ENCODE results near the gene DNMT1.

The DNMT1 gene

GRCh38 chr19:10104130-10104513 lies 90.6 kb downstream of the DNMT1 start:
- H3K27ac ChIP-seq (ENCODE audit: insufficient read depth, low read depth, low read length, poor library complexity, severe bottlenecking) = no peak overlapping the region
- peaks cover 4% of the 10 kb centered on the region for H3K27me3 ChIP-seq (ENCODE audit: control insufficient read depth, insufficient read depth, low read length, poor library complexity, severe bottlenecking)
- no peak overlapping the region for H3K4me3 ChIP-seq (ENCODE audit: insufficient read depth, low read depth, low read length)
- peaks cover 5% of the 10 kb centered on the region for H3K4me1 ChIP-seq (ENCODE audit: control insufficient read depth, insufficient read depth, low read length)
- no peaks in the 10 kb centered on the region for H3K9me3 ChIP-seq (ENCODE audit: control insufficient read depth, low read length)
- H3K36me3 ChIP-seq (ENCODE audit: control insufficient read depth, insufficient read depth, low read length) = peaks cover 12% of the 10 kb centered on the region

DNA sequence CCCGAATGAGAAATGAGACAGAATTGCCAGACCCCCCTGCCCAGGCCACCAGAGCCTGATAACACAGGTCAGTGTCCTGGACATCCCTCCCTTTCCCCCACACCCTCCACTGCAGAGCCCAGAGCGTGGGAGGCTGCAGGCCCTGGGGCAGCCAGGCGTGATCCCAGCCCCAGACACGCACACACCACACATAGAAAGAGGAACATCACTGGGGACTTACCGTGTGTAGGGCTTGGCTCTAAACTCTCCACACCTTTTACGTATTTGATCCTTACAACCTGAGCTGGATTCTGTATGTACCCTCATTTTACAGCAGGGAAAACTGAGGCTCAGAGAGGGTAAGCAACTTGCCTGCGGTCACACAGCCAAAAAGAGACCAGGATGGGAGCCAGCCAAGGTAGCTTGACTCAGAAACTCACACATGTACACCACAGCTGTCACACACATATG lies 91.9 kb downstream of the DNMT1 start:
- Histone ChIP-seq H3K4me1 (ENCODE audit: control insufficient read depth, insufficient read depth, low read length) (peaks cover 5% of the 10 kb centered on the region), H3K27ac (ENCODE audit: insufficient read depth, low read depth, low read length, poor library complexity, severe bottlenecking) (no peak overlapping the region), H3K36me3 (ENCODE audit: control insufficient read depth, insufficient read depth, low read length) (peaks cover 5% of the 10 kb centered on the region), H3K27me3 (ENCODE audit: control insufficient read depth, insufficient read depth, low read length, poor library complexity, severe bottlenecking) (peaks cover 4% of the 10 kb centered on the region), H3K4me3 (ENCODE audit: insufficient read depth, low read depth, low read length) (no peak overlapping the region), H3K9me3 (ENCODE audit: control insufficient read depth, low read length) (no peaks in the 10 kb centered on the region)
- WGBS, 2 experiments = 89% methylated on average over 7 of the region's 7 CpGs

GRCh38 chr19:10100163-10100785 lies 94.5 kb downstream of the DNMT1 start:
- H3K27ac ChIP-seq (ENCODE audit: insufficient read depth, low read depth, low read length, poor library complexity, severe bottlenecking) = no peak overlapping the region
- H3K27me3 ChIP-seq (ENCODE audit: control insufficient read depth, insufficient read depth, low read length, poor library complexity, severe bottlenecking) = peaks cover 24% of the 10 kb centered on the region
- WGBS, 2 experiments = 84 to 90% methylated on average over 5 of the region's 5 CpGs
- no peaks in the 10 kb centered on the region for H3K9me3 ChIP-seq (ENCODE audit: control insufficient read depth, low read length)
- no peak overlapping the region for H3K4me3 ChIP-seq (ENCODE audit: insufficient read depth, low read depth, low read length)
- H3K36me3 ChIP-seq (ENCODE audit: control insufficient read depth, insufficient read depth, low read length) = no peaks in the 10 kb centered on the region
- H3K4me1 ChIP-seq (ENCODE audit: control insufficient read depth, insufficient read depth, low read length) = no peaks in the 10 kb centered on the region

DNA sequence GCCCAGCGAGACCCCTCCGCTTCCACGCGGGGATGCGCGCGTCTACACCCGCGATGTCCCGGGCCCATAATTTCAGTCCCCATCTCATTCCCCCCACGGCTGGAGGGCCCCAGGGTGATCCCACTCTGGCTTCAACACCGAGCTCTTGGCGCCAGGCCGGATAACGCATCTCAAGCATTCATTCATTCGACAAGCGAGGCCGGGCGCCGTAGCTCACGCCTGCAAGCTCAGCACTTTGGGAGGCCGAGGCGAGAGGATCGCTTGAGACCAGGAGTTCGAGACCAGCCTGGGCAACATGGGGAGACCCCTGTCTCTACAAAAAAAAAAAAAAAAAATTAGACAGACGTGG lies 98.2 kb downstream of the DNMT1 start:
- Histone ChIP-seq H3K27me3 (ENCODE audit: control insufficient read depth, insufficient read depth, low read length, poor library complexity, severe bottlenecking) (peaks cover 34% of the 10 kb centered on the region), H3K9me3 (ENCODE audit: control insufficient read depth, low read length) (no peaks in the 10 kb centered on the region), H3K27ac (ENCODE audit: insufficient read depth, low read depth, low read length, poor library complexity, severe bottlenecking) (no peak overlapping the region), H3K4me1 (ENCODE audit: control insufficient read depth, insufficient read depth, low read length) (no peaks in the 10 kb centered on the region), H3K36me3 (ENCODE audit: control insufficient read depth, insufficient read depth, low read length) (no peaks in the 10 kb centered on the region), H3K4me3 (ENCODE audit: insufficient read depth, low read depth, low read length) (peak overlapping the region; percentile 16)
- 56 to 58% methylated on average over 26 of the region's 26 CpGs for WGBS, 2 experiments

DNA sequence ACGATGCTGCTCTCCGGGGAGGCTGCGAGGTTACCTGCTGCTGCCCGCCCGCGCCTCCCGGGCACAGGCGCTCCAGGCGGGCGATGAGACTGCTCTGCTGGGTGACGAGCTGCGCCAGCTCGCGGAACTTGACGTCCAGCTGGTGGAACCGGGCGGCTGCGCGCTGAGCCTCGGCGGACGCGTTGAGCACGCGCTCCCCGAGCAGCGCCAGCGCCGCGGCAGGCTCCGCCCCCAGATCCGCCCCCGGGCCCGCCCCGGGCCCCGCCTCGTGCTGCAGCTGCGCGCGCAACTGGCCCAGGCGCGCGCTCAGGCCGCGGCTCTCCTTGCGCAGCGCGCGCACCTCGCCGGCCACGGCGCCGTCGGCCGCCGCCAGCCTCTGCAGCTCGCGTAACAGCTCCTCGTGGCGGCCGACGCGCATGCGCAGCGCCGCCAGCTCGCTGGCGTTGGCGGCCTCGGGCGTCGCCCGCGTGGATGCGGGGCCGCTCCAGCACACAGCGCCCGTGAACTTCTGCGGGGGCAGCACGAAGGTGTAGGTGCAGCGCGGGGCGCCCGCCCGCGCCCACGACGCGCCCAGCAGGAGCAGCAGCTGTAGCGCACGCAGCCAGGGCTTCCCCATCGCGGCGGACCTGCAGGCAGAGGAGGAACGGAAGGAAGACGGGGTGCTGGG lies 98.7 kb downstream of the DNMT1 start:
- Histone ChIP-seq H3K36me3 (ENCODE audit: control insufficient read depth, insufficient read depth, low read length) (no peaks in the 10 kb centered on the region), H3K27me3 (ENCODE audit: control insufficient read depth, insufficient read depth, low read length, poor library complexity, severe bottlenecking) (peaks cover 34% of the 10 kb centered on the region), H3K4me3 (ENCODE audit: insufficient read depth, low read depth, low read length) (peak overlapping the region; percentile 16), H3K27ac (ENCODE audit: insufficient read depth, low read depth, low read length, poor library complexity, severe bottlenecking) (no peak overlapping the region), H3K4me1 (ENCODE audit: control insufficient read depth, insufficient read depth, low read length) (no peaks in the 10 kb centered on the region), H3K9me3 (ENCODE audit: control insufficient read depth, low read length) (no peaks in the 10 kb centered on the region)
- 5% methylated on average over 97 of the region's 97 CpGs for WGBS, 2 experiments

GRCh38 chr19:10095622-10095947 lies 99.2 kb downstream of the DNMT1 start:
- H3K27me3 ChIP-seq (ENCODE audit: control insufficient read depth, insufficient read depth, low read length, poor library complexity, severe bottlenecking) = peaks cover 34% of the 10 kb centered on the region
- H3K4me3 ChIP-seq (ENCODE audit: insufficient read depth, low read depth, low read length) = no peak overlapping the region
- WGBS, 2 experiments = 71 to 72% methylated on average over 5 to 7 of the region's 7 CpGs
- H3K4me1 ChIP-seq (ENCODE audit: control insufficient read depth, insufficient read depth, low read length) = no peaks in the 10 kb centered on the region
- no peaks in the 10 kb centered on the region for H3K36me3 ChIP-seq (ENCODE audit: control insufficient read depth, insufficient read depth, low read length)
- H3K9me3 ChIP-seq (ENCODE audit: control insufficient read depth, low read length) = no peaks in the 10 kb centered on the region
- H3K27ac ChIP-seq (ENCODE audit: insufficient read depth, low read depth, low read length, poor library complexity, severe bottlenecking) = no peak overlapping the region

- no peaks in the 10 kb centered on the region for H3K36me3 ChIP-seq (ENCODE audit: control insufficient read depth, insufficient read depth, low read length)
- no peak overlapping the region for H3K4me3 ChIP-seq (ENCODE audit: insufficient read depth, low read depth, low read length)
- H3K4me1 ChIP-seq (ENCODE audit: control insufficient read depth, insufficient read depth, low read length) = no peaks in the 10 kb centered on the region
- WGBS, 2 experiments = 87% methylated on average over 22 of the region's 22 CpGs
- no peaks in the 10 kb centered on the region for H3K9me3 ChIP-seq (ENCODE audit: control insufficient read depth, low read length)
- peaks cover 30% of the 10 kb centered on the region for H3K27me3 ChIP-seq (ENCODE audit: control insufficient read depth, insufficient read depth, low read length, poor library complexity, severe bottlenecking)
- no peak overlapping the region for H3K27ac ChIP-seq (ENCODE audit: insufficient read depth, low read depth, low read length, poor library complexity, severe bottlenecking)
Observed at GRCh38 chr19:10093295-10094186, 101.2 kb downstream of the DNMT1 start.

- H3K9me3 ChIP-seq (ENCODE audit: control insufficient read depth, low read length) = no peaks in the 10 kb centered on the region
- no peak overlapping the region for H3K27ac ChIP-seq (ENCODE audit: insufficient read depth, low read depth, low read length, poor library complexity, severe bottlenecking)
- H3K4me3 ChIP-seq (ENCODE audit: insufficient read depth, low read depth, low read length) = no peak overlapping the region
- H3K27me3 ChIP-seq (ENCODE audit: control insufficient read depth, insufficient read depth, low read length, poor library complexity, severe bottlenecking) = peaks cover 30% of the 10 kb centered on the region
- H3K36me3 ChIP-seq (ENCODE audit: control insufficient read depth, insufficient read depth, low read length) = no peaks in the 10 kb centered on the region
- 87 to 88% methylated on average over 9 of the region's 9 CpGs for WGBS, 2 experiments
- no peaks in the 10 kb centered on the region for H3K4me1 ChIP-seq (ENCODE audit: control insufficient read depth, insufficient read depth, low read length)
Observed at GRCh38 chr19:10092648-10093294, 102.0 kb downstream of the DNMT1 start.

GRCh38 chr19:10091895-10092641 lies 102.7 kb downstream of the DNMT1 start:
- WGBS, 2 experiments = 89% methylated on average over 13 of the region's 13 CpGs
- Histone ChIP-seq H3K27ac (ENCODE audit: insufficient read depth, low read depth, low read length, poor library complexity, severe bottlenecking) (no peak overlapping the region), H3K4me1 (ENCODE audit: control insufficient read depth, insufficient read depth, low read length) (no peaks in the 10 kb centered on the region)

More at GRCh38 chr19:10091895-10092641, 102.7 kb downstream of the DNMT1 start:
- H3K27me3 ChIP-seq (ENCODE audit: control insufficient read depth, insufficient read depth, low read length, poor library complexity, severe bottlenecking) = peaks cover 31% of the 10 kb centered on the region
- no peaks in the 10 kb centered on the region for H3K36me3 ChIP-seq (ENCODE audit: control insufficient read depth, insufficient read depth, low read length)
- no peaks in the 10 kb centered on the region for H3K9me3 ChIP-seq (ENCODE audit: control insufficient read depth, low read length)
- H3K4me3 ChIP-seq (ENCODE audit: insufficient read depth, low read depth, low read length) = no peak overlapping the region
